OCI-LY7 (cell line): ENCODE results near the gene AMOTL2.

Experiments
- CTCF ChIP-seq: fragments of 200-600 bp; sonication (generic); conservative IDR thresholded peaks from 2 replicates; pipeline ENCODE4 v1.5.1; 2014; ENCODE audit warnings: mild to moderate bottlenecking, antibody characterized with exemption, low read length, moderate library complexity, mixed read lengths
- EZH2phosphoT487 ChIP-seq: fragments of 200-600 bp; sonication (generic); IDR thresholded peaks from 2 replicates; pipeline ENCODE4 v1.6.1; 2018; ENCODE audit warnings: low read depth, borderline replicate concordance, mild to moderate bottlenecking, mixed run types, antibody characterized with exemption, low read length, moderate library complexity, mixed read lengths

DNA sequence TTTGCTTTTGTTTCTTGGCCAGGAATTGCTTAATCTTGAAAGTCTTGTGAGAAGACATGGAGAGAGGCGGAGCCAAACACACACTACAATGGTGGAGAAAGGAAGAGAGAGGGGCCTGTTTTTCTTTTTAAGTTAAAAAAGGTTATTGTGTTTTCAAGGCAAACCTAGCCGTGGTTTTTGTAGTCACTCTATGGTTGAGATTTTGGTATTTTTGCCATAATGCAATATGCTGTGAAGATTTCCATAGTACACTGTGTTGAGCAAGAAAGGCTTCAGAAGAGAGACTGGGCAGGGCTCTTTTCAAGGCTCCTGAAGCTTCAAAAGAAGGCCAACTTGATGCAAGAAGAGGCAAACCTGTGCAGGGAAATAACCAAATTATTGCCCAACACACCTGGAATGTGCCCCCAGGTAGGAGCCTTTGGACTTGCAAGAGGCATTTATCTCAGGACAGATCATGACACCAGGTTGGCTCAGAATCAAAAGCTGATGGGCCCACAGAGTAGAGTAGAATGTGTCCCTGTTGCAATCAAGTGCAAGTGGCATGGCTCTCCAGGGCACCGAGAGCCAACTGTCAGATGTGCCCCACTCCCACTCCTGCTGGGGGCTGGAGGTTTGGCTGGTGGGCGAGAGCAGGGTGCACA, 22.1 kb downstream of the AMOTL2 start:
- TF ChIP-seq CTCF, result no peak
- no peak for TF ChIP-seq EZH2phosphoT487
